GM12878 (cell line): Measurements from ENCODE around the gene CENPK. TPM values are rescaled to one million over a fixed set of nuclear protein-coding genes. Genes with fewer than 3 reads are reported as not detected.

Source experiments
- ATAC-seq: fragments of 200-7000 bp; cut with Tn5 transposase; 3 replicates; pipeline ENCODE4 v1.9.1; 2020; ENCODE audit warnings: mild to moderate bottlenecking, moderate library complexity
- BruUV-seq: library from RNA; stranded (reverse); fragments of 400-500 nt; replicated peaks from 2 replicates; lab custom pipeline; 2021; lab: Mats Ljungman, UMichigan
- CTCF ChIA-PET: fragments of 300-600 bp; sonication (Branson Sonifier 250); formaldehyde crosslinking; extraction: SDS; loops from one replicate; lab custom pipeline; 2021; ENCODE audit warnings: inconsistent platforms; lab: Yijun Ruan, JAX
- POLR2A ChIA-PET: fragments of 350-600 bp; formaldehyde crosslinking; extraction: SDS; loops from one replicate; lab custom pipeline; 2021; ENCODE audit warnings: inconsistent platforms; lab: Charles Lee
- RAD21 ChIA-PET: fragments of 300-600 bp; sonication (Branson Sonifier 250); formaldehyde crosslinking; loops from one replicate; lab custom pipeline; 2023; ENCODE audit warnings: antibody characterized with exemption; ENCODE audit not compliant: unreplicated experiment; lab: Charles Lee
- SMC1A ChIA-PET: fragments of 300-600 bp; sonication (Branson Sonifier 250); formaldehyde crosslinking; loops from one replicate; lab custom pipeline; 2023; ENCODE audit not compliant: unreplicated experiment, uncharacterized antibody; lab: Charles Lee
- DNase-seq: peaks from one replicate; pipeline ENCODE4 v3.0.0-alpha.2; 2011; ENCODE audit warnings: low read depth, low spot score
- FAIRE-seq: peaks from 3 replicates; lab custom pipeline; 2011; peaks lifted over from hg19 to GRCh38; lab: Jason Lieb, UNC
- H2AFZ ChIP-seq: 2 replicates; pipeline ENCODE4 v1.6.0; 2011; ENCODE audit warnings: low read depth, low read length, control low read depth; ENCODE audit not compliant: control insufficient read depth
- H3K27ac ChIP-seq: 2 replicates; pipeline ENCODE4 v1.5.1; 2011; ENCODE audit warnings: control low read depth; ENCODE audit not compliant: control insufficient read depth, insufficient read depth
- H3K27me3 ChIP-seq, 2 experiments: replicated peaks in 1 of 2; 2 replicates each; pipeline versions ENCODE4 v1.6.0 to v1.6.1; 2011; ENCODE audit warnings: low read length in 1 of 2; ENCODE audit not compliant: control insufficient read depth in 2 of 2, insufficient read depth in 2 of 2
- H3K36me3 ChIP-seq, 2 experiments: 2 replicates each; pipeline ENCODE4 v1.5.1; 2011; ENCODE audit warnings: low read length in 1 of 2; ENCODE audit not compliant: control insufficient read depth in 2 of 2, insufficient read depth in 2 of 2
- H3K4me1 ChIP-seq: 2 replicates; pipeline ENCODE4 v1.6.1; 2011; ENCODE audit warnings: mild to moderate bottlenecking, low read length, moderate library complexity, mixed read lengths; ENCODE audit not compliant: control insufficient read depth, insufficient read depth
- H3K4me2 ChIP-seq: 2 replicates; pipeline ENCODE4 v1.6.0; 2011; ENCODE audit warnings: control low read depth; ENCODE audit not compliant: control insufficient read depth, insufficient read depth
- H3K4me3 ChIP-seq: fragments of 200-600 bp; sonication (generic); 2 replicates; pipeline ENCODE4 v1.5.1; 2016
- H3K79me2 ChIP-seq: 2 replicates; pipeline ENCODE4 v1.6.0; 2011; ENCODE audit warnings: low read length; ENCODE audit not compliant: control insufficient read depth, insufficient read depth
- H3K9ac ChIP-seq: 2 replicates; pipeline ENCODE4 v1.8.0; 2011; ENCODE audit warnings: low read length, control low read depth, mixed read lengths; ENCODE audit not compliant: control insufficient read depth, insufficient read depth
- H3K9me3 ChIP-seq: replicated peaks from 3 replicates; pipeline ENCODE4 v1.5.1; 2011; ENCODE audit warnings: mild to moderate bottlenecking, low read length; ENCODE audit not compliant: control insufficient read depth, insufficient read depth
- H4K20me1 ChIP-seq: 2 replicates; pipeline ENCODE4 v1.6.0; 2011; ENCODE audit not compliant: control insufficient read depth, insufficient read depth
- ASH2L ChIP-seq: fragments of 300-600, 200-600 bp; sonication (generic); IDR thresholded peaks from 2 replicates; pipeline ENCODE4 v1.6.1; 2017; ENCODE audit warnings: low read depth, mild to moderate bottlenecking, borderline replicate concordance
- BMI1 ChIP-seq: fragments of 450-650 bp; IDR thresholded peaks from 2 replicates; pipeline ENCODE4 v1.6.1; 2016; ENCODE audit warnings: mild to moderate bottlenecking, moderate library complexity, borderline replicate concordance
- FOS ChIP-seq: IDR thresholded peaks from 3 replicates; pipeline ENCODE4 v1.6.1; 2011; ENCODE audit warnings: borderline replicate concordance; ENCODE audit not compliant: insufficient read length; ENCODE audit errors: extremely low read depth
- ZNF207 ChIP-seq: fragments of 450-650 bp; IDR thresholded peaks from 2 replicates; pipeline ENCODE4 v1.6.1; 2014; ENCODE audit warnings: antibody characterized with exemption, mild to moderate bottlenecking, borderline replicate concordance
- WGBS: methylation state at CpG from one replicate; pipeline ENCODE4 v1.1.6; 2016; ENCODE audit warnings: low lambda C conversion rate; ENCODE audit not compliant: insufficient replicate concordance, insufficient coverage; ENCODE audit errors: missing lambda C conversion rate; 5-methylcytosine and 5-hydroxymethylcytosine counted together
- in situ Hi-C: fragments of 300-500 bp; cut with MboI; formaldehyde crosslinking; loops from 9 replicates; pipeline ENCODE4 v1.14.3; 2018; ENCODE audit warnings: mixed read lengths
- intact Hi-C: fragments of 100-400 bp; cut with micrococcal nuclease; formaldehyde crosslinking; loops from one replicate; pipeline ENCODE4 v1.14.2; 2022; ENCODE audit not compliant: unreplicated experiment
- polyA plus RNA-seq, 11 experiments: library from polyadenylated mRNA; depleted of rRNA in 4 of 11; unstranded in 6 of 11; stranded (reverse) in 5 of 11; fragments of >200 nt; fragmentation: Nextera tagmentation in 4 of 11; fragmentation: Illumina TruSeq in 1 of 11; extraction: Ambion mirVana in 4 of 11; extraction: Trizol in 1 of 11; gene quantifications; 1 replicate in 1 of 11; 2 replicates in 10 of 11; pipeline versions ENCODE4 v1.2.1 to v1.2.3, GENCODE V29; 2011 to 2016; ENCODE audit warnings: inconsistent platforms in 2 of 11, missing spikeins in 2 of 11, low read depth in 1 of 11
- total RNA-seq, 4 experiments: library from RNA; depleted of rRNA in 3 of 4; stranded (reverse); fragments of >200 nt in 3 of 4; fragmentation: Illumina TruSeq in 1 of 4; extraction: Trizol in 1 of 4; gene quantifications; 2 replicates each; pipeline versions ENCODE4 v1.2.1 to v1.2.3, GENCODE V29; 2013 to 2021
- TF ChIP-seq, protein P1 (sequence below): fragments of 450-650 bp; IDR thresholded peaks from 2 replicates; pipeline ENCODE4 v1.6.1; 2014; ENCODE audit warnings: mild to moderate bottlenecking
- TF ChIP-seq, protein P2 (sequence below): IDR thresholded peaks from 2 replicates; pipeline ENCODE4 v1.6.1; 2011; ENCODE audit warnings: low read depth, mild to moderate bottlenecking, low read length, moderate library complexity, borderline replicate concordance; ENCODE audit errors: extremely low read depth
- TF ChIP-seq, protein P3 (sequence below): fragments of 450-650 bp; IDR thresholded peaks from 2 replicates; pipeline ENCODE4 v1.6.1; 2017; ENCODE audit warnings: borderline replicate concordance
- TF ChIP-seq, protein P4 (sequence below): fragments of 450-650 bp; formaldehyde crosslinking; IDR thresholded peaks from 2 replicates; pipeline ENCODE4 v1.4.0; 2022; ENCODE audit warnings: mild to moderate bottlenecking, moderate library complexity

The CENPK gene
- total and polyA plus RNA-seq, 10 of the 15 experiments (the other 5 are each of a cell fraction or from before 2014, with no cell fraction given): 29.5 to 94.3 (median 43.2) TPM

DNA sequence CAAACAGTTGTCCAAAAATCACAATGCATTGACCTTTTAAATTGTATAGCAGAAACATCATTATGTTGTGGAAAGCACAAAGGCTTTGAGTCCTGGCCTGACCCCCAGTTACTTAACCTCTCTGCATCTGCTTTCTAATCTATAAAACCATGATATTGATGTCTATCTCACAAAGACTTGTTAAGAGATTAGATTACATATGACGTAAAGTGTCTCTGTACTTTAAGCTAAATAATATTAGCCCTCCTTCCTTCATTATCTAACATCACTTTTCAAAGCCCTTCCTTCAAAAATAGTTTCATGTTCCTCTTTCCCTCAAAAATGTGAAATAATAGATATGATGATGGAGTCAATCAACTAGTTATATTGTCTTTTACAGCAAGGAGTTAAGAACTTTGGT is 84.6 kb downstream of the CENPK start:
- Histone ChIP-seq H3K9me3 (no peaks in the 10 kb centered on the region), H3K4me2 (no peak overlapping the region), H2AFZ (no peak overlapping the region), H4K20me1 (no peaks in the 10 kb centered on the region), H3K36me3 (no peaks in the 10 kb centered on the region), H3K9ac (no peak overlapping the region), H3K27ac (no peak overlapping the region), H3K4me1 (peaks cover 3% of the 10 kb centered on the region; the same call in 1 of the 2 replicates), H3K79me2 (peaks cover 1% of the 10 kb centered on the region; the same call in 1 of the 2 replicates), H3K4me3 (no peak overlapping the region), H3K27me3 (no peaks in the 10 kb centered on the region)
- ATAC-seq (no peak), FAIRE-seq (no peak), DNase-seq (no peak)
- ChIA-PET POLR2A (no interaction called here), RAD21 (interaction anchor here (1.1 to 7.7 kb wide), 6 partner anchors 16 to 667 kb away, joined by 3 to 102 read pairs (median 4); no protein-coding TSS in a partner anchor), SMC1A (interaction anchor here (1.0 to 7.1 kb wide), 10 partner anchors 18 to 665 kb away, joined by 3 to 154 read pairs (median 6); no protein-coding TSS in a partner anchor), CTCF (interaction anchor here (1.2 to 7.7 kb wide), 4 partner anchors 11 to 667 kb away, joined by 4 to 192 read pairs (median 4); no protein-coding TSS in a partner anchor)
- no TSS peak for BruUV-seq
- 100% methylated on average over 1 of the region's 1 CpG for WGBS
- TF ChIP-seq, protein P1, sequence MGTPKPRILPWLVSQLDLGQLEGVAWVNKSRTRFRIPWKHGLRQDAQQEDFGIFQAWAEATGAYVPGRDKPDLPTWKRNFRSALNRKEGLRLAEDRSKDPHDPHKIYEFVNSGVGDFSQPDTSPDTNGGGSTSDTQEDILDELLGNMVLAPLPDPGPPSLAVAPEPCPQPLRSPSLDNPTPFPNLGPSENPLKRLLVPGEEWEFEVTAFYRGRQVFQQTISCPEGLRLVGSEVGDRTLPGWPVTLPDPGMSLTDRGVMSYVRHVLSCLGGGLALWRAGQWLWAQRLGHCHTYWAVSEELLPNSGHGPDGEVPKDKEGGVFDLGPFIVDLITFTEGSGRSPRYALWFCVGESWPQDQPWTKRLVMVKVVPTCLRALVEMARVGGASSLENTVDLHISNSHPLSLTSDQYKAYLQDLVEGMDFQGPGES: no peak
- TF ChIP-seq, protein P2, sequence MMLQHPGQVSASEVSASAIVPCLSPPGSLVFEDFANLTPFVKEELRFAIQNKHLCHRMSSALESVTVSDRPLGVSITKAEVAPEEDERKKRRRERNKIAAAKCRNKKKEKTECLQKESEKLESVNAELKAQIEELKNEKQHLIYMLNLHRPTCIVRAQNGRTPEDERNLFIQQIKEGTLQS: no peak
- TF ChIP-seq ZNF207 (no peak), ASH2L (no peak), BMI1 (no peak), FOS (no peak)
- TF ChIP-seq, protein P3, sequence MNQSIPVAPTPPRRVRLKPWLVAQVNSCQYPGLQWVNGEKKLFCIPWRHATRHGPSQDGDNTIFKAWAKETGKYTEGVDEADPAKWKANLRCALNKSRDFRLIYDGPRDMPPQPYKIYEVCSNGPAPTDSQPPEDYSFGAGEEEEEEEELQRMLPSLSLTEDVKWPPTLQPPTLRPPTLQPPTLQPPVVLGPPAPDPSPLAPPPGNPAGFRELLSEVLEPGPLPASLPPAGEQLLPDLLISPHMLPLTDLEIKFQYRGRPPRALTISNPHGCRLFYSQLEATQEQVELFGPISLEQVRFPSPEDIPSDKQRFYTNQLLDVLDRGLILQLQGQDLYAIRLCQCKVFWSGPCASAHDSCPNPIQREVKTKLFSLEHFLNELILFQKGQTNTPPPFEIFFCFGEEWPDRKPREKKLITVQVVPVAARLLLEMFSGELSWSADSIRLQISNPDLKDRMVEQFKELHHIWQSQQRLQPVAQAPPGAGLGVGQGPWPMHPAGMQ: no peak
- TF ChIP-seq, protein P4, sequence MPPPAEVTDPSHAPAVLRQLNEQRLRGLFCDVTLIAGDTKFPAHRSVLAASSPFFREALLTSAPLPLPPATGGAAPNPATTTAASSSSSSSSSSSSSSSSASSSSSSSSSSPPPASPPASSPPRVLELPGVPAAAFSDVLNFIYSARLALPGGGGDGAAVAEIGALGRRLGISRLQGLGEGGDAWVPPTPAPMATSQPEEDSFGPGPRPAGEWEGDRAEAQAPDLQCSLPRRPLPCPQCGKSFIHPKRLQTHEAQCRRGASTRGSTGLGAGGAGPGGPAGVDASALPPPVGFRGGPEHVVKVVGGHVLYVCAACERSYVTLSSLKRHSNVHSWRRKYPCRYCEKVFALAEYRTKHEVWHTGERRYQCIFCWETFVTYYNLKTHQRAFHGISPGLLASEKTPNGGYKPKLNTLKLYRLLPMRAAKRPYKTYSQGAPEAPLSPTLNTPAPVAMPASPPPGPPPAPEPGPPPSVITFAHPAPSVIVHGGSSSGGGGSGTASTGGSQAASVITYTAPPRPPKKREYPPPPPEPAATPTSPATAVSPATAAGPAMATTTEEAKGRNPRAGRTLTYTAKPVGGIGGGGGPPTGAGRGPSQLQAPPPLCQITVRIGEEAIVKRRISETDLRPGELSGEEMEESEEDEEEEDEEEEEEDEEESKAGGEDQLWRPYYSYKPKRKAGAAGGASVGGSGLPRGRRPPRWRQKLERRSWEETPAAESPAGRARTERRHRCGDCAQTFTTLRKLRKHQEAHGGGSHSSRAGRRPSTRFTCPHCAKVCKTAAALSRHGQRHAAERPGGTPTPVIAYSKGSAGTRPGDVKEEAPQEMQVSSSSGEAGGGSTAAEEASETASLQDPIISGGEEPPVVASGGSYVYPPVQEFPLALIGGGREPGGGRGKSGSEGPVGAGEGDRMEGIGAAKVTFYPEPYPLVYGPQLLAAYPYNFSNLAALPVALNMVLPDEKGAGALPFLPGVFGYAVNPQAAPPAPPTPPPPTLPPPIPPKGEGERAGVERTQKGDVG (CRISPR knock-in tag): no peak
- in situ Hi-C loops (no loop called here), intact Hi-C loops (no loop called here)
